ENCODE results near the gene FNIP1. TPM values are rescaled to one million over a fixed set of nuclear protein-coding genes. Genes with fewer than 3 reads are reported as not detected.
A peak's percentile ranks its signal among the peaks of the same experiment; 100 is the strongest.
"Not testable (repeated sequence)": the region's sequence is repeated elsewhere in the genome, so short reads cannot be mapped to it uniquely, and the experiment has no call there.

FNIP1 gene
- total RNA-seq (31.1 TPM), polyA plus RNA-seq (ENCODE audit: insufficient read depth, low read depth, low replicate concordance) (2.9 TPM)
- long read RNA-seq, donor 1 = 0 reads
- long read RNA-seq, donor 2, partial matches to known transcripts = 0 of 2 reads
- long read RNA-seq, donor 2, other reads (novel, unspliced or antisense) = 0 of 2 reads
- long read RNA-seq, donor 3, partial matches to known transcripts = 0 of 2 reads
- long read RNA-seq, donor 3, other reads (novel, unspliced or antisense) = 0 of 2 reads
- long read RNA-seq, donor 4 = 0 reads
- long read RNA-seq, donor 5 = 0 reads
- long read RNA-seq, donor 6 = 0 reads
- long read RNA-seq, donor 7, partial matches to known transcripts = 5 of 11 reads
- long read RNA-seq, donor 7, other reads (novel, unspliced or antisense) = 4 of 11 reads
- long read RNA-seq, donor 8 = 0 reads
- long read RNA-seq, donor 9, partial matches to known transcripts = 0 of 1 reads
- long read RNA-seq, donor 9, other reads (novel, unspliced or antisense) = 0 of 1 reads
- long read RNA-seq, donor 10 = 0 reads

DNA sequence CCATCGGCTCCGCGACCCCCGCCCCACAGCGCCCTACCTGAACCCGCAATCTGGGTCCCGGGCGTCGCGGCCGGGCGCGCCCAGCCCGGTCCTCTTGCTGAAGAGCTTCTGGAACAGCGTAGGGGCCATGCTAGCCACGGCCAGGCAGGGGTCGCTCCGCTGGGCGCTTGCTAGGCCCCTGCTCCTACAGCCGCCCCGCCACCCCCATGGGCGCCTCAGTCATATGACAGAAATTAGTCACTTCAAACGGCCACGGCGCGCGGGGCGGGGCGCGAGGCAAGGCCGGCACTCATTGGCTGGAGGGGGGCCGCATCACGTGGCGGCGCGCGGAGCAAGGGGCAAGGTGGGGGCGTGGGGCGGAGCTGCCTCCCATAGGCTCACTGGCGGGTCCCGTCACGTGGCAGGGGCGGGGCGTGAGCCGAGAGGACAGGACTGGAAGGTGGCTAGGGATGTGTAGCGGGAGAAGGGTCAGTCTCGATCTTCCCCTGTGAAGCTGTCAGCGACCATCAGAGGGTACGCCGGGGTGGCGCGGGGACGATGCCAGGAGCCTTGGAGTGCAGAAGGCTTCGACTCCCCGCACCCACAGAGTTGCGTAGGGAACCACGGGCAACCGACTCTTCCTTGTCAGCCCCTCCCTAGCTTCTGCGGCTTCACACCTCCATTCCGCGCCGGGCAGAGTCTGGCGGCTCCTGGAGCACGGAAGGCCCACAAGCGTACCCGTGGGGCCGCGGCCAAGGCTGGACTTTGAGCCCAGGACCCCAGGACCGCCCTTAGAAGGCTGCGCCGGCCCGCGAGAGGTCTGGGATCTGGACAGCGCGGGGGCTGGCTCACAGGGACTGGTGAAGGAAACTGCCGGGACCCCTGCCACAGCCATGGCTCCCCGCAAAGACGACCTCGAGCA lies at the start of gene FNIP1:
TSS of gene FNIP1 (minus strand) at position 225 of the 901 bp plus-strand sequence. CDS start at position 129, 96 bp downstream.
- Histone ChIP-seq H3K27ac (ENCODE audit: low read depth in 2 of 2, low read length in 2 of 2) (peak within 1 kb of the TSS; percentile 98 to 99), H3K4me3 (ENCODE audit: low read length in 3 of 3) (peak within 1 kb of the TSS; percentile 93 to 95 (median 94)), H3K9me3 (ENCODE audit: control insufficient read depth in 2 of 3, insufficient read depth in 1 of 3, low read length in 3 of 3) (no peaks in the 10 kb centered on the region), H3K36me3 (ENCODE audit: control insufficient read depth in 2 of 3, insufficient read depth in 3 of 3, low read length in 3 of 3) (no peaks in the 10 kb centered on the region), H3K4me1 (ENCODE audit: control insufficient read depth in 2 of 3, insufficient read depth in 2 of 3, low read depth in 1 of 3, low read length in 3 of 3) (peaks cover 0 to 9% (median 3%) of the 10 kb centered on the region in 3 donors), H3K9ac (ENCODE audit: low read length in 3 of 3) (peak within 1 kb of the TSS; percentile 74 to 96 (median 90)), H3K27me3 (ENCODE audit: control insufficient read depth, insufficient read depth, low read length) (no peaks in the 10 kb centered on the region)
- intact Hi-C loops (cut with DNase I) = no loop called here
- TF ChIP-seq, protein P1, sequence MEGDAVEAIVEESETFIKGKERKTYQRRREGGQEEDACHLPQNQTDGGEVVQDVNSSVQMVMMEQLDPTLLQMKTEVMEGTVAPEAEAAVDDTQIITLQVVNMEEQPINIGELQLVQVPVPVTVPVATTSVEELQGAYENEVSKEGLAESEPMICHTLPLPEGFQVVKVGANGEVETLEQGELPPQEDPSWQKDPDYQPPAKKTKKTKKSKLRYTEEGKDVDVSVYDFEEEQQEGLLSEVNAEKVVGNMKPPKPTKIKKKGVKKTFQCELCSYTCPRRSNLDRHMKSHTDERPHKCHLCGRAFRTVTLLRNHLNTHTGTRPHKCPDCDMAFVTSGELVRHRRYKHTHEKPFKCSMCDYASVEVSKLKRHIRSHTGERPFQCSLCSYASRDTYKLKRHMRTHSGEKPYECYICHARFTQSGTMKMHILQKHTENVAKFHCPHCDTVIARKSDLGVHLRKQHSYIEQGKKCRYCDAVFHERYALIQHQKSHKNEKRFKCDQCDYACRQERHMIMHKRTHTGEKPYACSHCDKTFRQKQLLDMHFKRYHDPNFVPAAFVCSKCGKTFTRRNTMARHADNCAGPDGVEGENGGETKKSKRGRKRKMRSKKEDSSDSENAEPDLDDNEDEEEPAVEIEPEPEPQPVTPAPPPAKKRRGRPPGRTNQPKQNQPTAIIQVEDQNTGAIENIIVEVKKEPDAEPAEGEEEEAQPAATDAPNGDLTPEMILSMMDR (IDR thresholded peaks at IDR 0.05; ENCODE audit: borderline replicate concordance, extremely low read depth, insufficient read depth) = no peak
- DNase-seq (peak; percentile 99 to 100 (median 99)), FAIRE-seq (no peak)

DNA sequence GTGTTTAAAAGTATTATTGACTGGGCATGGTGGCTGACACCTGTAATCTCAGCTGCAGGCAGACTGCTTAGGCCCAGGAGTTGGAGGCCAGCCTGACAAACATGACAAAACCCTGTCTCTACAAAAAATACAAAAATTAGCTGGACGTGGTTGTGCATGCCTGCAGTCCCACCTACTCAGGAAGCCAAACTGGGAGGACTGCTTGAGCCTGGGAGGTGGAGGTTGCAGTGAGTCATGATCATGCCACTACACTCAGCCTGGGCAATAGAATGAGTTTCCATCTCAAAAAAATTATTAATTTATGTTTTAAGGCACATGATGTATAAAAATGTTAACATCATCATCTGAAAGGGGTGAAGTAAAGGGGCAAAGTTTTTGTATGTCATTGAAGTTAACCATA lies 49.7 kb upstream of the FNIP1 start:
- intact Hi-C loops (cut with DNase I) = no loop called here
- Histone ChIP-seq H3K27ac (ENCODE audit: low read depth in 2 of 2, low read length in 2 of 2) (no peak overlapping the region), H3K9ac (ENCODE audit: low read length in 3 of 3) (no peak overlapping the region), H3K9me3 (ENCODE audit: control insufficient read depth in 2 of 3, insufficient read depth in 1 of 3, low read length in 3 of 3) (peaks cover 0 to 8% (median 7%) of the 10 kb centered on the region in 3 donors), H3K4me3 (ENCODE audit: low read length in 3 of 3) (no peak overlapping the region), H3K27me3 (ENCODE audit: control insufficient read depth, insufficient read depth, low read length) (no peaks in the 10 kb centered on the region), H3K36me3 (ENCODE audit: control insufficient read depth in 2 of 3, insufficient read depth in 3 of 3, low read length in 3 of 3) (no peaks in the 10 kb centered on the region), H3K4me1 (ENCODE audit: control insufficient read depth in 2 of 3, insufficient read depth in 2 of 3, low read depth in 1 of 3, low read length in 3 of 3) (no peaks in the 10 kb centered on the region)
- TF ChIP-seq, protein P1 (IDR thresholded peaks at IDR 0.05; ENCODE audit: borderline replicate concordance, extremely low read depth, insufficient read depth) = no peak
- DNase-seq (no peak), FAIRE-seq (no peak)

- Histone ChIP-seq H3K4me3 (ENCODE audit: low read length in 3 of 3) (no peak overlapping the region), H3K9me3 (ENCODE audit: control insufficient read depth in 2 of 3, insufficient read depth in 1 of 3, low read length in 3 of 3) (peaks cover 0 to 8% (median 7%) of the 10 kb centered on the region in 3 donors), H3K9ac (ENCODE audit: low read length in 3 of 3) (no peak overlapping the region), H3K27ac (ENCODE audit: low read depth in 2 of 2, low read length in 2 of 2) (no peak overlapping the region), H3K36me3 (ENCODE audit: control insufficient read depth in 2 of 3, insufficient read depth in 3 of 3, low read length in 3 of 3) (no peaks in the 10 kb centered on the region), H3K27me3 (ENCODE audit: control insufficient read depth, insufficient read depth, low read length) (no peaks in the 10 kb centered on the region), H3K4me1 (ENCODE audit: control insufficient read depth in 2 of 3, insufficient read depth in 2 of 3, low read depth in 1 of 3, low read length in 3 of 3) (no peaks in the 10 kb centered on the region)
- FAIRE-seq (no peak), DNase-seq (no peak)
- TF ChIP-seq, protein P1 (IDR thresholded peaks at IDR 0.05; ENCODE audit: borderline replicate concordance, extremely low read depth, insufficient read depth) = no peak
- intact Hi-C loops (cut with DNase I) = no loop called here
These were observed 49.0 kb upstream of the FNIP1 start for GRCh38 chr5:131845828-131846227.

DNA sequence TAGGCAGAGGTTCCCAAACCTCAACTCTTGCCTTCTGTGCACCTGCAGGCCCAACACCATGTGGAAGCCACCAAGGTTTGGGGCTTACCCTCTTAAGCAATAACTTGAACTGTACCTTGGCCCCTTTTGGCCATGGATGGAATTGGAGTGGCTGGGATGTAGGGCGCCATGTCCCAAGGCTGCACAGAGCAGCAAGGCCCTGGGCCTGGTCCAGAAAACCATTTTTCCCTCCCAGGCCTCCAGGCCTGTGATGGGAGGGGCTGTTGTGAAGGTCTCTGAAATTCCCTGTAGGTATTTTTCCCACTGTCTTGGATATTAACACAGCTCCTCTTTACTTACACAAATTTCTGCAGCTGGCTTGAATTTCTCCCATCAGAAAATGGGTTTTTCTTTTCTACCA lies 46.2 kb upstream of the FNIP1 start:
- intact Hi-C loops (cut with DNase I); DNase-seq; H3K4me1 ChIP-seq (ENCODE audit: control insufficient read depth in 2 of 3, insufficient read depth in 2 of 3, low read depth in 1 of 3, low read length in 3 of 3); H3K36me3 ChIP-seq (ENCODE audit: control insufficient read depth in 2 of 3, insufficient read depth in 3 of 3, low read length in 3 of 3); H3K9ac ChIP-seq (ENCODE audit: low read length in 3 of 3); H3K9me3 ChIP-seq (ENCODE audit: control insufficient read depth in 2 of 3, insufficient read depth in 1 of 3, low read length in 3 of 3); H3K27me3 ChIP-seq (ENCODE audit: control insufficient read depth, insufficient read depth, low read length); H3K27ac ChIP-seq (ENCODE audit: low read depth in 2 of 2, low read length in 2 of 2); H3K4me3 ChIP-seq (ENCODE audit: low read length in 3 of 3); FAIRE-seq: not testable (repeated sequence)

GRCh38 chr5:131832702-131833101 lies 35.9 kb upstream of the FNIP1 start:
- FAIRE-seq; intact Hi-C loops (cut with DNase I); H3K9me3 ChIP-seq (ENCODE audit: control insufficient read depth in 2 of 3, insufficient read depth in 1 of 3, low read length in 3 of 3); H3K4me3 ChIP-seq (ENCODE audit: low read length in 3 of 3); H3K9ac ChIP-seq (ENCODE audit: low read length in 3 of 3); H3K27ac ChIP-seq (ENCODE audit: low read depth in 2 of 2, low read length in 2 of 2); H3K27me3 ChIP-seq (ENCODE audit: control insufficient read depth, insufficient read depth, low read length); H3K4me1 ChIP-seq (ENCODE audit: control insufficient read depth in 2 of 3, insufficient read depth in 2 of 3, low read depth in 1 of 3, low read length in 3 of 3); DNase-seq; H3K36me3 ChIP-seq (ENCODE audit: control insufficient read depth in 2 of 3, insufficient read depth in 3 of 3, low read length in 3 of 3): not testable (repeated sequence)
